Glutamatergic neuron (in vitro differentiated cells): ENCODE measurements around the gene KRT37. TPM values are rescaled to one million over a fixed set of nuclear protein-coding genes. Genes with fewer than 3 reads are reported as not detected.

Experiments used
- DNase-seq: peaks from one replicate; pipeline ENCODE4 v3.0.0; 2022
- H3K27ac Mint-ChIP-seq: one replicate; pipeline ENCODE4 v1.8.0; 2020; ENCODE audit warnings: mild to moderate bottlenecking, mixed read lengths, inconsistent platforms; ENCODE audit not compliant: unreplicated experiment
- H3K27me3 Mint-ChIP-seq: one replicate; pipeline ENCODE4 v1.8.0; 2020; ENCODE audit warnings: mild to moderate bottlenecking, moderate library complexity, mixed read lengths, inconsistent platforms; ENCODE audit not compliant: unreplicated experiment
- H3K36me3 Mint-ChIP-seq: one replicate; pipeline ENCODE4 v1.8.0; 2020; ENCODE audit warnings: mild to moderate bottlenecking, mixed read lengths, inconsistent platforms; ENCODE audit not compliant: unreplicated experiment
- H3K4me1 Mint-ChIP-seq: one replicate; pipeline ENCODE4 v1.8.0; 2020; ENCODE audit warnings: mild to moderate bottlenecking, low read depth, mixed read lengths, inconsistent platforms; ENCODE audit not compliant: unreplicated experiment
- H3K4me3 Mint-ChIP-seq: one replicate; pipeline ENCODE4 v1.8.0; 2020; ENCODE audit warnings: mild to moderate bottlenecking, mixed read lengths, inconsistent platforms; ENCODE audit not compliant: unreplicated experiment
- H3K9me3 Mint-ChIP-seq: one replicate; pipeline ENCODE4 v1.8.0; 2020; ENCODE audit warnings: mild to moderate bottlenecking, moderate library complexity, mixed read lengths, inconsistent platforms; ENCODE audit not compliant: unreplicated experiment
- total RNA-seq: library from RNA; stranded (reverse); fragmentation: NEBNext Ultra II Directional; extraction: Animal tissue kit (Norgen Biotek cat#: 25700); gene quantifications from one replicate; pipeline ENCODE4 v1.2.1, GENCODE V29; 2021; ENCODE audit not compliant: unreplicated experiment
- TF ChIP-seq, protein P1 (sequence below): fragments of 200-600 bp; sonication (generic); IDR thresholded peaks from one replicate; pipeline ENCODE4 v1.5.0; 2021; ENCODE audit not compliant: partially characterized antibody, unreplicated experiment

KRT37 gene
- total RNA-seq, 1 donor from 2014 or later: not detected

DNA sequence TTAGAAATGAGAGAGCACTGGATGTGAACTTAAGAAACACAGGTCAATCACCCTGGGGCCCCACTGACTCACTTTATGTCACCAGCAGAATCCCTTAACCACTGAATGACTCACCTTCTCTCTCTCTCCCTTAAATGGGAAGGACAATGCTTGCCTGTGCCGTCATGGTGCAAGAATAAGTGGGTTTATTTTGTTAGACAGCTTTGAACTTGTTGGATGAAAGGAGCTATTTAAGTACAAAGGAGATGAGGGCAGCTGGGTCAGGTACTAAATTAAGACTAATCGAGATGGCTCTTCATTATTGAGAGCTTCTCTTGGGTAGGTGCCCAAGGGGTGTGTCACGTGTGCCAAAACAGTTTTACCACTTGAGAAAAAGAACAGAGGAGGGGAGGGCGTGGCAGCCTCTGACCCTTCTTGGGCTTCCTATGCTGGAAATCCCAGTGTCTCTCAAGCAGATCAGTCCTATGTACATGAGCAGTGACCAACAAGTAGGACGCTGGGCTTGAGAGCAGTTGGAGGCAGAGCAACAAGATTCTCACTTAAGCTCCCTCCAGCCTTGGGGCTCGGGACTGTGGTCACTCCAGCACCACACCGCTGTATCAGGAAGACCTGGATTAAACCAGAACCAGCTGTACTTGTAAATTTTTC, 20.2 kb downstream of the KRT37 start:
- Mint-ChIP-seq H3K4me3 (no peak overlapping the region), H3K27me3 (no peaks in the 10 kb centered on the region), H3K4me1 (peaks cover 1% of the 10 kb centered on the region), H3K36me3 (no peaks in the 10 kb centered on the region), H3K27ac (no peak overlapping the region), H3K9me3 (no peaks in the 10 kb centered on the region)
- TF ChIP-seq, protein P1, sequence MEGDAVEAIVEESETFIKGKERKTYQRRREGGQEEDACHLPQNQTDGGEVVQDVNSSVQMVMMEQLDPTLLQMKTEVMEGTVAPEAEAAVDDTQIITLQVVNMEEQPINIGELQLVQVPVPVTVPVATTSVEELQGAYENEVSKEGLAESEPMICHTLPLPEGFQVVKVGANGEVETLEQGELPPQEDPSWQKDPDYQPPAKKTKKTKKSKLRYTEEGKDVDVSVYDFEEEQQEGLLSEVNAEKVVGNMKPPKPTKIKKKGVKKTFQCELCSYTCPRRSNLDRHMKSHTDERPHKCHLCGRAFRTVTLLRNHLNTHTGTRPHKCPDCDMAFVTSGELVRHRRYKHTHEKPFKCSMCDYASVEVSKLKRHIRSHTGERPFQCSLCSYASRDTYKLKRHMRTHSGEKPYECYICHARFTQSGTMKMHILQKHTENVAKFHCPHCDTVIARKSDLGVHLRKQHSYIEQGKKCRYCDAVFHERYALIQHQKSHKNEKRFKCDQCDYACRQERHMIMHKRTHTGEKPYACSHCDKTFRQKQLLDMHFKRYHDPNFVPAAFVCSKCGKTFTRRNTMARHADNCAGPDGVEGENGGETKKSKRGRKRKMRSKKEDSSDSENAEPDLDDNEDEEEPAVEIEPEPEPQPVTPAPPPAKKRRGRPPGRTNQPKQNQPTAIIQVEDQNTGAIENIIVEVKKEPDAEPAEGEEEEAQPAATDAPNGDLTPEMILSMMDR: no peak
- DNase-seq: no peak

GRCh38 chr17:41403404-41404023, 20.9 kb downstream of the KRT37 start:
- Mint-ChIP-seq H3K27me3 (no peaks in the 10 kb centered on the region), H3K36me3 (no peaks in the 10 kb centered on the region), H3K27ac (no peak overlapping the region), H3K9me3 (no peaks in the 10 kb centered on the region), H3K4me3 (no peak overlapping the region), H3K4me1 (peaks cover 1% of the 10 kb centered on the region)
- TF ChIP-seq, protein P1: no peak
- DNase-seq: no peak

GRCh38 chr17:41402161-41402560, 22.2 kb downstream of the KRT37 start:
- Mint-ChIP-seq H3K9me3 (no peaks in the 10 kb centered on the region), H3K36me3 (no peaks in the 10 kb centered on the region), H3K27me3 (no peaks in the 10 kb centered on the region), H3K4me3 (no peak overlapping the region), H3K4me1 (peaks cover 1% of the 10 kb centered on the region), H3K27ac (no peak overlapping the region)
- DNase-seq: no peak
- TF ChIP-seq, protein P1: no peak

DNA sequence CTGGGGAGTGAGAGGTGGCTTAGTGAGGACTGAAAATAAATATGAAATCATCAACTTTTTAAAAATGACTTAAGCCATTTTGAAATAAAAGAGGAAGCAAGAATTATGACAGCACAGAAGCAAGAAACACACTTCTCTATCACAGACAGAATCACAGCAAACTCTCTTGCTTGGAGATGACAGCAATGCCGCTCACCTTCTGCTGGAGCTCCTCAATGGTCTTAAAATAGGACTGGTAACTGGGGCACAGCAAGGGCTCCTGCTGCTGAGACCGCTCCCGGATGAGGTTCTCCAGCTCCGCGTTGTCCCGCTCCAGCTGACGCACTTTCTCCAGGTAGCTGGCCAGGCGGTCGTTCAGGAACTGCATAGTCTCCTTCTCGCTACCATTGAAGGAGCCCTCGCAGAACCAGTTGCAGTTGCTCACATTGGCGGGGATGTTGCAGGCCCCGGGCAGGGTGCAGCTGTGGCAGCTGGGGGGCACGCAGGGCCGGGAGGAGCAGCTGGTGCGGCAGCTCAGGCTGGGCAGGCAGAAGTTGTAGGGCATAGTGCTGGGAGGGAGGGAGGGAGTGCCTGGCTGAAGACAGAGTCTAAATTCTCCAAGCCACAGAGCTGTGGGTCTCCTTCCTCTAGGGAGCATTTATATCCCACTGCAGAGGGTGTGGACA, 27.3 kb downstream of the KRT37 start, which contains the start of gene KRT31:
TSS of gene KRT31 (minus strand) at position 613 of the 665 bp plus-strand sequence. CDS start at position 544, 69 bp downstream.
- H3K4me3 Mint-ChIP-seq: no peak within 1 kb of the TSS
- TF ChIP-seq, protein P1: no peak
- H3K36me3 Mint-ChIP-seq: no peaks in the 10 kb centered on the region
- peaks cover 4% of the 10 kb centered on the region for H3K9me3 Mint-ChIP-seq
- H3K27me3 Mint-ChIP-seq: peaks cover 5% of the 10 kb centered on the region
- no peak within 1 kb of the TSS for H3K27ac Mint-ChIP-seq
- no peak for DNase-seq
- peaks cover 1% of the 10 kb centered on the region for H3K4me1 Mint-ChIP-seq

- peaks cover 5% of the 10 kb centered on the region for H3K27me3 Mint-ChIP-seq
- H3K27ac Mint-ChIP-seq: no peak overlapping the region
- TF ChIP-seq, protein P1: no peak
- no peak overlapping the region for H3K4me3 Mint-ChIP-seq
- no peaks in the 10 kb centered on the region for H3K36me3 Mint-ChIP-seq
- H3K9me3 Mint-ChIP-seq: peaks cover 4% of the 10 kb centered on the region
- DNase-seq: no peak
- peaks cover 1% of the 10 kb centered on the region for H3K4me1 Mint-ChIP-seq
Observed at GRCh38 chr17:41396340-41396739, 28.0 kb downstream of the KRT37 start.
